Mucosa of descending colon (tissue), 3 donors: ENCODE data around the gene BLOC1S1. TPM values are rescaled to one million over a fixed set of nuclear protein-coding genes. Genes with fewer than 3 reads are reported as not detected.
A peak's percentile ranks its signal among the peaks of the same experiment; 100 is the strongest.

Experiments
- ATAC-seq: fragments of 200-7000 bp; cut with Tn5 transposase; one replicate; pipeline ENCODE4 v1.9.1; 2020; ENCODE audit warnings: mild to moderate bottlenecking, moderate library complexity
- DNase-seq, 3 donors: peaks; one replicate each; pipeline ENCODE4 v3.0.0-alpha.2; 2020
- H3K36me3 ChIP-seq: fragments of 200-600 bp; one replicate; pipeline ENCODE4 v1.8.0; 2021; ENCODE audit warnings: low read depth, mild to moderate bottlenecking
- H3K4me1 ChIP-seq: fragments of 200-600 bp; one replicate; pipeline ENCODE4 v1.8.0; 2021; ENCODE audit warnings: low read depth, mild to moderate bottlenecking
- H3K4me3 ChIP-seq: fragments of 200-600 bp; one replicate; pipeline ENCODE4 v1.8.0; 2021; ENCODE audit warnings: mild to moderate bottlenecking
- H3K9me3 ChIP-seq: fragments of 200-600 bp; one replicate; pipeline ENCODE4 v1.8.0; 2021; ENCODE audit warnings: mild to moderate bottlenecking
- intact Hi-C, 2 donors: fragments of 100-400 bp; cut with DNase I in 1 of 2; cut with micrococcal nuclease in 1 of 2; formaldehyde crosslinking; loops; one replicate each; pipeline versions ENCODE4 v1.11.0 to v1.11.1; 2022; cut with DNase I, micrococcal nuclease
- total RNA-seq, 3 donors: library from RNA; stranded (reverse); fragmentation: NEBNext Ultra II Directional in 2 of 3; extraction: Animal tissue kit (Norgen Biotek cat#: 25700) in 2 of 3; gene quantifications; one replicate each; pipeline versions ENCODE4 v1.2.1 to v1.2.4, GENCODE V29; 2021 to 2023
- TF ChIP-seq, protein P1 (sequence below): fragments of 200-600 bp; IDR thresholded peaks from one replicate; pipeline ENCODE4 v1.8.0; 2022; ENCODE audit warnings: antibody characterized with exemption, mild to moderate bottlenecking
- donor health status: DM: no; HTN: no; CAD: no; lungs with moderate emphysema.
- donor health status: DM: no; HTN: no; CAD: no.
- donor health status: DM: no; HTN: yes; CAD: no.

The BLOC1S1 gene
- total RNA-seq, 3 donors from 2014 or later, result 201 to 285 (median 241) TPM

DNA sequence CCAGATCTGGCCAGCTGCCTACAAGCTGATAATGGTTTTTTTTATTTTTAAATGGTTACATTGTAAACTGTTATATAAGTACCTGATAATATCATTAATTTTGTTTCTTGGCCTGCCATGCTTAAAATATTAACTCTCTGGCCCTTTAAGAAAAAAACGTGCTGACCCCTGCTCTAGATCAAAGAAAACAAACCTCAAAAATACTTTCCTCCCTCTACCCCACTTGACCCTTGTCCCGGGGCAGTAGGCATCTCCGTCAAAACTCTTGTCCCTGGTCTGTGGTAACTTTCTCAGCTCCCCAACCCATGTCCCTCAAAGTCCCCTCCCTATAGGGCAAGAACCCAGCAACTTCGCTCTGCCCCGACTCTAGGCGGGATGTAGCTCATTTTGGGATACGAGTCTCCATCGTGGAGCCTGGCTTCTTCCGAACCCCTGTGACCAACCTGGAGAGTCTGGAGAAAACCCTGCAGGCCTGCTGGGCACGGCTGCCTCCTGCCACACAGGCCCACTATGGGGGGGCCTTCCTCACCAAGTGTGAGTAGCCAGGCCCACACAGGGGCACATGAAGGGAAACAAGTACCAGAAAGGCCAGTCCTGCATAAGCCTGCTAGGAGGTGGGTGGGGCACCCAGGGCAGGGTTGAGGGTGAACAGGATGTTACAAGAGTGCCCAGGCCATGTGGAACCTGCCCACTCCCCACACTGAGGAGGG lies 7.8 kb downstream of the BLOC1S1 start:
- intact Hi-C loops, result no loop called here
- Histone ChIP-seq H3K9me3 (no peaks in the 10 kb centered on the region), H3K36me3 (no peaks in the 10 kb centered on the region), H3K4me3 (no peak overlapping the region), H3K4me1 (peaks cover 68% of the 10 kb centered on the region)
- DNase-seq (no peak), ATAC-seq (no peak)
- TF ChIP-seq, protein P1, sequence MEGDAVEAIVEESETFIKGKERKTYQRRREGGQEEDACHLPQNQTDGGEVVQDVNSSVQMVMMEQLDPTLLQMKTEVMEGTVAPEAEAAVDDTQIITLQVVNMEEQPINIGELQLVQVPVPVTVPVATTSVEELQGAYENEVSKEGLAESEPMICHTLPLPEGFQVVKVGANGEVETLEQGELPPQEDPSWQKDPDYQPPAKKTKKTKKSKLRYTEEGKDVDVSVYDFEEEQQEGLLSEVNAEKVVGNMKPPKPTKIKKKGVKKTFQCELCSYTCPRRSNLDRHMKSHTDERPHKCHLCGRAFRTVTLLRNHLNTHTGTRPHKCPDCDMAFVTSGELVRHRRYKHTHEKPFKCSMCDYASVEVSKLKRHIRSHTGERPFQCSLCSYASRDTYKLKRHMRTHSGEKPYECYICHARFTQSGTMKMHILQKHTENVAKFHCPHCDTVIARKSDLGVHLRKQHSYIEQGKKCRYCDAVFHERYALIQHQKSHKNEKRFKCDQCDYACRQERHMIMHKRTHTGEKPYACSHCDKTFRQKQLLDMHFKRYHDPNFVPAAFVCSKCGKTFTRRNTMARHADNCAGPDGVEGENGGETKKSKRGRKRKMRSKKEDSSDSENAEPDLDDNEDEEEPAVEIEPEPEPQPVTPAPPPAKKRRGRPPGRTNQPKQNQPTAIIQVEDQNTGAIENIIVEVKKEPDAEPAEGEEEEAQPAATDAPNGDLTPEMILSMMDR, result no peak

DNA sequence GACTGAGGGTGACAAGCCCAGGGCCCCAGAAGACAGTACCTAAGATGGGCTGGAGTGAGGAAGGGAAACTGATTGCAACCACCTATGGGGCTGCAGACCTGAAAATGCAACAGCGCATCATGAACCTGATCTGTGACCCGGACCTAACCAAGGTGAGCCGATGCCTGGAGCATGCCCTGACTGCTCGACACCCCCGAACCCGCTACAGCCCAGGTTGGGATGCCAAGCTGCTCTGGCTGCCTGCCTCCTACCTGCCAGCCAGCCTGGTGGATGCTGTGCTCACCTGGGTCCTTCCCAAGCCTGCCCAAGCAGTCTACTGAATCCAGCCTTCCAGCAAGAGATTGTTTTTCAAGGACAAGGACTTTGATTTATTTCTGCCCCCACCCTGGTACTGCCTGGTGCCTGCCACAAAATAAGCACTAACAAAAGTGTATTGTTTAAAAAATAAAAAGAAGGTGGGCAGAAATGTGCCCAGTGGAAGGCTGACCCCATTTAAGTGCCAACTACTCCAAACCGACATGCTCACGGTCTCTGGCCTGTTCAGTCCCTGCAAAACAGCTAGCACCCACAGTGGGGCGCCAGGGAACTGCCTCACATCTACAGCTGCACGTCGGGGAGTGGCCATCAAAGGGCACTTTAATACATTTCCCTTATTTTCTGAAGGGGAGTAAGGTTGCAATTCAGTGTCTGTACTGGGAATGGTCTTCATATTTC lies 8.5 kb downstream of the BLOC1S1 start:
- ATAC-seq (no peak), DNase-seq (peak; percentile 78 to 89 (median 84))
- Histone ChIP-seq H3K4me1 (peaks cover 62% of the 10 kb centered on the region), H3K9me3 (no peaks in the 10 kb centered on the region), H3K36me3 (no peaks in the 10 kb centered on the region), H3K4me3 (no peak overlapping the region)
- intact Hi-C loops, result no loop called here
- TF ChIP-seq, protein P1, result peak; percentile 34

DNA sequence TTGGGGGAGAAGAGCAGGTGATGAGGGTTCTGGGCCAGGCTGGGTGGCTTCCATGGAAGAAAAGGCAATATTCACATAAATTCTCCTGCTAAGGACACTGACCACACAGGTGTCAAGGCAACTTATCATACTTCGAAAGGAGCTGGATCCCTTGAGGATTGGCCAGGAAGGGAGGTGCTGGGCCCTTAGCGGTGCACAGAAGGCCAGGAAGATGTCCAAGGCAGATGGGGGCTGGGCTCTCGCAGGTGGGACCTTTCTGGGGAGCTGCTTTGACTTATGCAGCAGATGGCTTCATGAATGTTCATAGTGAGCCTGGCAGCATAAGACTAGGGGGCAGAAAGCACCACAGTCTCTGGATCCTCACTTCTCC lies 9.1 kb downstream of the BLOC1S1 start:
- H3K9me3 ChIP-seq, result no peaks in the 10 kb centered on the region
- H3K36me3 ChIP-seq, result no peaks in the 10 kb centered on the region
- H3K4me1 ChIP-seq, result peaks cover 56% of the 10 kb centered on the region
- ATAC-seq (no peak), DNase-seq (peak in 1 of 3 donors; percentile 28)
- H3K4me3 ChIP-seq, result no peak overlapping the region
- intact Hi-C loops, result no loop called here
- TF ChIP-seq, protein P1, result no peak

DNA sequence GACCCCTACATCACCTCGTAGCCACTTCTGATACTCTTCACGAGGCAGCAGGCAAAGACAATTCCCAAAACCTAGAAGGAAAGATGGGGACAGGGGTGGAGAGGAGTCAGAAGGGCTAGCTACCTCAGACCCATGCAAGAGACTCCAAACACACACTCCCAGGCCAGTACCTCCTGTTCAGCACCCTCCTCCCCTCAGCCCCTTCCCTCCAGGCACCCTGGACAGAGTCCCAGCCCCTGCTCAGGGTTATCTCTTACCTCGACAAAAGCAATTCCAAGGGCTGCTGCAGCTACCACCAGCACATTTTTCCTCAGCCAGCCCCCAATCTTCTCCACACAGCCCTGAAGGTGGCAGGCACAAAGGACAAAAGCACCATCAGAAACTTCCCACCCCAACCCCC lies 9.7 kb downstream of the BLOC1S1 start:
- intact Hi-C loops, result no loop called here
- Histone ChIP-seq H3K36me3 (no peaks in the 10 kb centered on the region), H3K4me3 (no peak overlapping the region), H3K4me1 (peaks cover 54% of the 10 kb centered on the region), H3K9me3 (no peaks in the 10 kb centered on the region)
- DNase-seq (no peak), ATAC-seq (no peak)
- TF ChIP-seq, protein P1, result no peak

DNA sequence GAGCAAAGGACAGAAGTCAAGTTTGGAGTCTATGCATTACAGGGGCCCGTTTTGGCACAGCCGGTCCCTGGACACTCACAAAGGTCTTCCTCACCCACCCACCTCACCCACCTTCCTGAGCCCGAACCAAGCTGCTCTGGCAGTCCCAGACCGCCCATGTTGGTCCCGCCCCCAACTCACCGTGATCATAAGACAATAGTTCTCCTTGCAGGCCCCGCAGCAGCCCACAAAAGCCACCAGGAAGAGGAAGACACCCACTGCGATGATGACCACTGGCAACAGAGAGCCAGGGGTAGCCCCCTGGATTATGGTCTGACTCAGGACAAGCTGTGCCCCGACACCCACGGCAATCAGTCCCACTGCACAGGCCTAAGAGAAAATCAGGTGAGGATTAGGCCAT lies 11.1 kb downstream of the BLOC1S1 start:
- Histone ChIP-seq H3K4me3 (no peak overlapping the region), H3K36me3 (no peaks in the 10 kb centered on the region), H3K4me1 (peaks cover 42% of the 10 kb centered on the region), H3K9me3 (no peaks in the 10 kb centered on the region)
- no peak for ATAC-seq
- intact Hi-C loops, result no loop called here
- TF ChIP-seq, protein P1, result no peak
- peak in 1 of 3 donors; percentile 66 for DNase-seq
